ENCODE results near the gene PLXNC1.

The PLXNC1 gene

DNA sequence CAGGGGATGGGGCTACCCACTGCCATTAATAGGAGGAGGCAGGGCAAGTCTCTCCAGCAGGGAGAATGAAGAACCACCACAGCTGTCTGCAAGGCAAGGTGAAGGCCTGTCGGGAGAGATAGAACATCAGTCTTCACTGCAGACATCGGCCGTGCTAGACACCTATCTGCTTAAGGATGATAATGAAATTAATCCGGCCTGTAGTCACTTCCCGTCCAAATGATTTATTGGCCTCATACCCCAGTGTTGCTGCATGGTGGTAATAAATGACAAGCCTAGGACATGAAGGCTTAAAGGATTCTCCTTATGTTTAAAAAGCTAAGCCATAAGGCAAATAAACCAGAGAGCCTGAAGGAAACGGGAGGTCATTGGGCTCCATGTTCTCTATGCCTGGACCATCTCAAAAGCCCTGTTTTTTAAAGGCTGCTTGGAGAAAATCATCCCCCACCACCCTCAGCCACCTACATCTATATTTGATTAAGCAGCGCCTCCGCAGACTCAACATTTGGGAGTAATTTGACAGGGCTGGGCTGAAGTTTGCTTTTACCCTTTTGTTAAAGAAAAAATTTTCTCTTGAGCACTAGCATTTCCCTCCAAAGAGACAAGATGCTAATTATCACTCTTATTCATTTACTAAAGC is 137.7 kb downstream of the PLXNC1 start:
- Histone ChIP-seq H2AFZ (ENCODE audit: low read length) (no peak overlapping the region), H3F3A (ENCODE audit: insufficient read depth, low read length) (no peaks in the 10 kb centered on the region), H3K27ac (ENCODE audit: low read length) (no peak overlapping the region), H3K79me2 (ENCODE audit: low read length) (peaks cover 6% of the 10 kb centered on the region; the same call in 1 of the 2 replicates), H4K20me1 (ENCODE audit: insufficient read depth, low read length) (no peaks in the 10 kb centered on the region), H3K36me3 (replicated peaks; ENCODE audit: insufficient read depth, low read length) (peaks cover 22% of the 10 kb centered on the region), H3K27me3 (replicated peaks; ENCODE audit: insufficient read depth, low read length) (no peaks in the 10 kb centered on the region), H3K4me3 (ENCODE audit: low read length) (no peak overlapping the region), H3K4me1 (ENCODE audit: low read length) (no peaks in the 10 kb centered on the region), H3K9me2 (replicated peaks; ENCODE audit: insufficient read depth, low read length) (no peaks in the 10 kb centered on the region), H3K9ac (ENCODE audit: low read length) (no peak overlapping the region), H3K9me3 (replicated peaks; ENCODE audit: insufficient read depth, low read length) (no peaks in the 10 kb centered on the region), H3K4me2 (ENCODE audit: low read depth, low read length) (no peak overlapping the region)
- DNase-seq: no peak
- no peak for TF ChIP-seq EZH2 (optimal IDR thresholded peaks at IDR 0.05; ENCODE audit: low read depth, low read length)
- TF ChIP-seq EZH2phosphoT487 (IDR thresholded peaks at IDR 0.05; ENCODE audit: low read length): no peak
- TF ChIP-seq, protein P1, sequence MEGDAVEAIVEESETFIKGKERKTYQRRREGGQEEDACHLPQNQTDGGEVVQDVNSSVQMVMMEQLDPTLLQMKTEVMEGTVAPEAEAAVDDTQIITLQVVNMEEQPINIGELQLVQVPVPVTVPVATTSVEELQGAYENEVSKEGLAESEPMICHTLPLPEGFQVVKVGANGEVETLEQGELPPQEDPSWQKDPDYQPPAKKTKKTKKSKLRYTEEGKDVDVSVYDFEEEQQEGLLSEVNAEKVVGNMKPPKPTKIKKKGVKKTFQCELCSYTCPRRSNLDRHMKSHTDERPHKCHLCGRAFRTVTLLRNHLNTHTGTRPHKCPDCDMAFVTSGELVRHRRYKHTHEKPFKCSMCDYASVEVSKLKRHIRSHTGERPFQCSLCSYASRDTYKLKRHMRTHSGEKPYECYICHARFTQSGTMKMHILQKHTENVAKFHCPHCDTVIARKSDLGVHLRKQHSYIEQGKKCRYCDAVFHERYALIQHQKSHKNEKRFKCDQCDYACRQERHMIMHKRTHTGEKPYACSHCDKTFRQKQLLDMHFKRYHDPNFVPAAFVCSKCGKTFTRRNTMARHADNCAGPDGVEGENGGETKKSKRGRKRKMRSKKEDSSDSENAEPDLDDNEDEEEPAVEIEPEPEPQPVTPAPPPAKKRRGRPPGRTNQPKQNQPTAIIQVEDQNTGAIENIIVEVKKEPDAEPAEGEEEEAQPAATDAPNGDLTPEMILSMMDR (IDR thresholded peaks at IDR 0.05; ENCODE audit: low read length): no peak

DNA sequence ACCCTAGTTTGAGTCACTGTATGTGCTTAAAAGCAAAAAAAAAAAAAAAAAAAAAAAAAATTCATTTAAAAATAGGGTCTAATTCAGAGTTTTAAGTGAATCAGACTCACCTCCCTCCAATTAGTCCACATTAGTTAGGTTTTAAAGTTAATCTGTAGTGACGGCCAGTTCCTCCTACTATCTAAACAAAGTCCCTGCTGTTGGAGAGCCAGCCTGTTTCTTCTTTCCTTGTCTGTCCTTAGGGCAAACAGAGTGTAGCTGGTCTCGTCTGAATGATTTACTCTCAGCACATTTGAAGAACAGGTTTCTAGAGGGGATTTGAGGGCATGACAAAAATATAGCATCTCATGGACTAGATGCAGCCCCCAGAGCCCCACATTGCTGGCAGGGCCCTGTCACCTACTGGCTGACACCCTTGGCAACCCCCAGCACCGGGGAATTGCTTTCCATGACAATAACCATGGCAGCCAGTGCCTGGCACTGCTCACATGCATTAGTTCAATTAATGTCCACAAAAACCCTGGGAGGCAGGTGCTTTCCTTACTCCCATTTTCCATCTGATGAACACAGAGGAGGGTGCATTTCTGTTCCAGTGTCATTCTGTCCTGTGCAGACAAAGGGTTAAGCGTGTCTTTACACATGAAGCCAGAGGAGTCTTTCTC is 138.3 kb downstream of the PLXNC1 start:
- Histone ChIP-seq H3K4me1 (ENCODE audit: low read length) (no peaks in the 10 kb centered on the region), H3K4me2 (ENCODE audit: low read depth, low read length) (no peak overlapping the region), H3K9ac (ENCODE audit: low read length) (no peak overlapping the region), H3K27ac (ENCODE audit: low read length) (no peak overlapping the region), H3K79me2 (ENCODE audit: low read length) (peaks cover 8% of the 10 kb centered on the region; the same call in 1 of the 2 replicates), H3K36me3 (replicated peaks; ENCODE audit: insufficient read depth, low read length) (peaks cover 22% of the 10 kb centered on the region), H3K9me3 (replicated peaks; ENCODE audit: insufficient read depth, low read length) (no peaks in the 10 kb centered on the region), H3K9me2 (replicated peaks; ENCODE audit: insufficient read depth, low read length) (no peaks in the 10 kb centered on the region), H3F3A (ENCODE audit: insufficient read depth, low read length) (no peaks in the 10 kb centered on the region), H3K4me3 (ENCODE audit: low read length) (no peak overlapping the region), H4K20me1 (ENCODE audit: insufficient read depth, low read length) (no peaks in the 10 kb centered on the region), H3K27me3 (replicated peaks; ENCODE audit: insufficient read depth, low read length) (no peaks in the 10 kb centered on the region), H2AFZ (ENCODE audit: low read length) (no peak overlapping the region)
- TF ChIP-seq, protein P1 (IDR thresholded peaks at IDR 0.05; ENCODE audit: low read length): no peak
- TF ChIP-seq EZH2phosphoT487 (IDR thresholded peaks at IDR 0.05; ENCODE audit: low read length) (no peak), EZH2 (optimal IDR thresholded peaks at IDR 0.05; ENCODE audit: low read depth, low read length) (no peak)
- no peak for DNase-seq

DNA sequence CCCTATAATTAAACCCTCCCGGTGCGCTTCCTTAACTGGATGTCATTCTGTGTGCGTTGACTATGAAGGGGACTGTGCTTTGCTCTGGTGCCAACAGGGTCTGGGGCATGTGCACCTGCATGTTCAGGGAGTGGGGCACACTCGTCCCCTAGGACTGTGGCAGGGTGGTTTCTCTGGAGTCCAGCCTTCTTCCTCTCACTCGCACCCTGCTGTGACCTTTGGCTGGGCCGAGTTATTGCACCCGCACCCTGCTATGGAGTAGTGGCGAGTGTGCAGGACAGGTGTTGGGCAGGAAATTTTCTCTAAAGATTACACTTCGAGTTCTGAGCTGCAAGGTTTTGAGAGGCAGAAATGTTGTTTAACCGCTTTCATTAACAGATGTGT is 138.9 kb downstream of the PLXNC1 start:
- TF ChIP-seq EZH2phosphoT487 (IDR thresholded peaks at IDR 0.05; ENCODE audit: low read length): no peak
- no peak for TF ChIP-seq EZH2 (optimal IDR thresholded peaks at IDR 0.05; ENCODE audit: low read depth, low read length)
- TF ChIP-seq, protein P1 (IDR thresholded peaks at IDR 0.05; ENCODE audit: low read length): no peak
- H4K20me1 ChIP-seq (ENCODE audit: insufficient read depth, low read length): no peaks in the 10 kb centered on the region
- no peak overlapping the region for H3K27ac ChIP-seq (ENCODE audit: low read length)
- H3K27me3 ChIP-seq (replicated peaks; ENCODE audit: insufficient read depth, low read length): no peaks in the 10 kb centered on the region
- no peak overlapping the region for H3K9ac ChIP-seq (ENCODE audit: low read length)
- DNase-seq: no peak
- no peak overlapping the region for H2AFZ ChIP-seq (ENCODE audit: low read length)
- no peaks in the 10 kb centered on the region for H3F3A ChIP-seq (ENCODE audit: insufficient read depth, low read length)
- H3K4me2 ChIP-seq (ENCODE audit: low read depth, low read length): no peak overlapping the region
- peaks cover 22% of the 10 kb centered on the region for H3K36me3 ChIP-seq (replicated peaks; ENCODE audit: insufficient read depth, low read length)
- H3K9me2 ChIP-seq (replicated peaks; ENCODE audit: insufficient read depth, low read length): no peaks in the 10 kb centered on the region
- no peaks in the 10 kb centered on the region for H3K4me1 ChIP-seq (ENCODE audit: low read length)
- no peaks in the 10 kb centered on the region for H3K9me3 ChIP-seq (replicated peaks; ENCODE audit: insufficient read depth, low read length)
- peaks cover 10% of the 10 kb centered on the region; the same call in 1 of the 2 replicates for H3K79me2 ChIP-seq (ENCODE audit: low read length)
- no peak overlapping the region for H3K4me3 ChIP-seq (ENCODE audit: low read length)

Data from MM.1S (cell line).